ENCODE data around the gene ARHGAP10.

ARHGAP10 gene

DNA sequence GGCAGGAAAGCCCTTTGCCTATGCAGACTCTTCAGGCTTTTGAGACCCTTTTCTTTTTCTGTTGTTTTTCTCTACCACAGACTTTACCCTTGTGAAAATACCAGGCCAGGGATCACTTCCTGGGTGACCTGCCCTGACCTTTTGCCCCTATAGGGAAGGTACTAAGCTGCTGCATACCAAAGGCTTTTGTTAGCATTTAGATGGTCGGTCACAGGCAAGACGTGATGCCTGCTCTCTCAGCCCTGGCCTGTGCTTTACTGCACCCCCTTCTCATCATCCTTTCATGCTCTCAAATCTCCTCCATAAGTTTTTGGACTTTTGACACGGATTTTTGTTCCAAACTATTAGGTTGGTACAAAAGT, 98.2 kb downstream of the ARHGAP10 start:
- DNase-seq: no peak

- no peak for DNase-seq
Observed at GRCh38 chr4:147830987-147831386, 99.1 kb downstream of the ARHGAP10 start.

DNA sequence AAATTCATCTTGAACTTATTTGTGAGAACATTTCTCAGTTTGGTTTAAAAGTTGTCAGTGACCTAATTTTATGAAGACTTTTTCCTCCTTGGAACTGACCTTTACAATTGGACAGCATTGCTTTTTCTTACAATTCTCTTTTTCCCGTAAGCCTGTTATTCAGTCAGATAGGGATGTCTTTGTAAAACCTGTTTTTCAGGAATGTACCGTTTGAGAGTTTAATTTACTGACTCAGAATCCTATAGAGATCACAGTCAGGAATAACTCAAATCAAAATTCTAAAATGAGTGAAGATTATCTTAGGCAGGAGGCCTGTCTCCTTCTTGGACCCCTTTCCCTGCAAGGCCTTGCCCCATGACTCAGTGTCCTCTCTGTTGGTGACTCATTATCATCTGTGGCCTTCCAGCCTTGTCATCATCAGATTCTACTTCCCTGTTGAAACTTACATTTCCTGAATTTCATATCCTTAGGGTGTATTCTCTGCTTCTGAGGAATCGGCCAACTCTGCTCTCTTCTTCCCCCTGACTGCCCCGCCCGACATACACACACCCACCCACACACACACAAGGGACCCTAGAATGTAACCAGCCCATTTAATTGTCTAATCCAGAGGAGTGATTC, 99.8 kb downstream of the ARHGAP10 start:
- DNase-seq: no peak

DNA sequence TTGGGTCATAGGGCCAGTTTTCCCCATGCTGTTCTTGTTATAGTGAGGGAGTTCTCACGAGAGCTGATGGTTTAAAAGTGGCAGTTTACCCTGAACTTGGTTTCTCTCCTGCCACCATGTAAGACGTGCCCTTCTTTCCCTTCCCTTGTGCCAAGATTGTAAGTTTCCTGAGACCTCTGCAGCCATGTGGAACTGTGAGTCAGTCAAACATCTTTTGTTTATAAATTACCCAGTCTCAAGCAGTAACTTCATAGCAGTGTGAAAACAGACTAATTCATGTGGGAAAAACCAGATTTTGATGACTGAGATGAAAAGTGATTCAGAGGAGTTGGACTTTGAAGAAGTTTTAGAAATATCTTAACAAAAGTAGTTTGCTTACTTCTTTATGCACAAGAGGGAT, 101.4 kb downstream of the ARHGAP10 start:
- DNase-seq: no peak

DNA sequence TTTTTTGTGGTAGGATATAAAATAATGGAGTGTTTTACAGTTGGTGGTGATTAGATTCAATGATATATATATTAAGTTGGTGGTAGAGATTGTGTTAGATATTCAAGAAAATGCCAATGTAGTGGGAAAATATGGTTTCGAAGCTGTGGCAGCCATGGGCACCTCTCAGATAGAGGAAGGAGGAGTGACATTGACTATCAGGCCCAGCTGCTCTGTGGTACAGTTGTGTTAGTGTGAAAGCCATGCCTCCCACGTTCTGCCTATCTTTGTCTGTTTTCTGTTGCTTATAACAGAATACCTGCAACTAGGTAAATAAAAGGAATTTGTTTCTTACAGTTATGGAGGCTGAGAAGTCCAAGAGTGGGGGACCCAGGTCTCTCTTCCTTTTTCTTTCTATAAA, 101.9 kb downstream of the ARHGAP10 start:
- DNase-seq: no peak

GRCh38 chr4:147834480-147834879, 102.6 kb downstream of the ARHGAP10 start:
- DNase-seq: no peak

DNA sequence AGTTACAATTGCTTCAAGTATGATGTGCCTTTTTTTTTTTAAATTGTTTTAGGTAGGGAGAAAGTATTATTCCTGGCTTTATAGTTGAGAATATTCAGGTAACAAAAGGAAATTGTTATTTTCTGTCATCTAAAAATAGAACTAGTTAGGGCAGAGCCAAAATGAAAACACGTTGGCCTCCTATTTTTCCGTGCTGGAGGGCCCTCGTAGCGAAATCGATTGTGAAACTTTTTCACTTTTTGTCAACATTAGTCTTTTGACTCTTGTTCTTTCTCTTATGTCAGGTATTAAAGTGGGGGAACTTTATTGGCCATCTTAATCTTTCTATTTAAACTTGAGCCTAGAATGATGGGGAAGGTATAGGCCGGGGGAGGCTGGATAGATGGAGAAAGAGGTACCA, 104.9 kb downstream of the ARHGAP10 start:
- no peak for DNase-seq

DNA sequence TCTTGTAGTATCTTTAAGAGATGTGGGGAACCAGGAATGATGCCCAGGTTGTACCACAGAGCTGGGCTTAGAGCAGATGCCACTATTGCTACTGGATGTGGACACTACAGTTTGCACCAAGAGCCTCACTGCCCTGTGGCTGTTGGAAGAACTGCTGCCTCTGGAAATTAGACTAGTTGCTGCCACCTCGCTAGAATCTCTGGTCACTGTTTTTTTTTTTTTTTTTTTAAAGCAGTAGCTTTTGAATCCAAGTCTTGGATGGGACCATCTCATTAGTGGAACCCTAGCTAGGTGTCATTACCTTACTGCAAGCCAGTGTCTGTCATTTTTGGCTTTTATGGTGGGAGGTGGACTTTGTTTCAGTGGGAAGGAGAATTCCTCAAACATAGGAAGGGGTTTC, 105.5 kb downstream of the ARHGAP10 start:
- no peak for DNase-seq

GRCh38 chr4:147837854-147838253, 106.0 kb downstream of the ARHGAP10 start:
- no peak for DNase-seq

DNA sequence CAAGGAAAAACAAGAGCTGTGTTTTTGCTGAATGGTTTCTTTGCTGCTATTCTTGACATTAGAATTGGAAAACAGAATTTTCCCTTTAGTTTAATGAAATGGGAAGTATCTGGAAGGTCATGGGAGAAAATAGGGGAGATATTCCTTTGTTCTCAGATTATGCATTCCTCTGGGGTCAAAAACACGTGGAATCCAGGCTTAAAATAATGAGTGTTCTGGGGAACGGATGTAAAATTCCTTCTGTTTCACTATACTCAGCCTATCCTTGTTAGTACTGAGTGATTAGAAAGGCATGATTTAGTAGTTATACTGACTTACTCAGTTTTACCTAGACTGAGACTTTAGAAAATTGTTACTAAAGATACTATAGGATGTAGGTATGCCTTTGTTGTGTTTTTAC, 107.3 kb downstream of the ARHGAP10 start:
- no peak for DNase-seq

GRCh38 chr4:147839663-147840062, 107.8 kb downstream of the ARHGAP10 start:
- no peak for DNase-seq

DNA sequence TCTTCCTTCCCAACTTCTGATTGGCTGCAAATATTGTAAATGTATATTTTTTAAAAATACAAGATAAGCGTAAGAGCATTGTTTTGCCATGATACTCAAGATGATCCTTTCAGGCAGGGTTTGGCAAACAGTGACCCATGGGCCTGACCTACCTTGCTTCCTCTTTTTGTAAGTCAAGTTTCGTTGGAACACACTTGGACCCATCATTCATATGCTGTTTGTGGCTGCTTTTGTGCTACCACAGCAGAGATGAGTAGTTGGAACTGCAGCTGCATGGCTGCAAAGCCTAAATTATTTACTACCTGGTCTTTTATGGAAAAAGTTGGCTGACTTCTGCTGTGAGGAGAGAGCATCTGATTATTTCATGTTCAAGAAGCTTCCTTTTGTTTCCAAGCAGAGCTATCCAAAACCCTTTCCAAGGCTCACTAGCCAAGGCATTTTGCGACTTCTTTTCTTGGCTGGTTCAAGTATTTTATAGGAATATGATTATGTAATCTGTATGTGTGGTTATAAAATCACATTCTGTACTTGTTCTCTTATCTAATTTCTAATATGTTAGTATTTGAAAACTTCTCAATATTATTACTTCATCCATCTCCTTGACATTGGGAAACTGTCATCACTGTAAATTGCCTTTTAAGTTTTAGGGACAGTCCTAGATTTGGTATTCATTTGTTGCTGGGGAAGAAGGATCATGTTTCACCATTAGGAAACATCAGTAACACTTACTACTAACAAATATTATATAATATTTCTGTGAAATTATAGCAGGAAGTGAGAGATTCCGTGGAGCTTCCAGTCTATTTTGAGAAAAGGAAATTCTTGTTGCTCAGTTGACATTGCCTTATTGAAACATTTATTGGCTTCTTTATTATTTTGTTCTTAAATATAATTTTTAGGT, 109.2 kb downstream of the ARHGAP10 start:
- DNase-seq: no peak

DNA sequence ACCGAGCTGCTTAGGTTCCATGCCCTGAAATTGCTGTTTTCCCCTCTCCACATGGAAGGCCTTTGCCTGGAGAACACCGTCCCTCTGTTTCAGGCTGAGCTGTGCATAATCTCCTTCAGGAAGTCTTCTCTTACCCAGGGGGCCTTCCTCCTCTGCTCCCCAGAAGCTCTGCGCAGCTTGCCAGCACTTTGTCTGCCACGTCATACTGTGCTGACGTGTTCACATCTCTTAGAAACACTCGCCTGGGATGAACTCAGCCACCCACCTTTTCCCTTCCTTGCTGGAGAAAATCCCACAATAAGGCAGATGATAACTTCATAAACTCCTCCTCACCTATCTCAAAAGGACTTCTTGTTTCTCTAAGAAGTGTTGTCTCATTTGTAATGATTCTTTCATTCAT, 110.7 kb downstream of the ARHGAP10 start:
- no peak for DNase-seq

GRCh38 chr4:147843162-147843561, 111.3 kb downstream of the ARHGAP10 start:
- DNase-seq: no peak

DNA sequence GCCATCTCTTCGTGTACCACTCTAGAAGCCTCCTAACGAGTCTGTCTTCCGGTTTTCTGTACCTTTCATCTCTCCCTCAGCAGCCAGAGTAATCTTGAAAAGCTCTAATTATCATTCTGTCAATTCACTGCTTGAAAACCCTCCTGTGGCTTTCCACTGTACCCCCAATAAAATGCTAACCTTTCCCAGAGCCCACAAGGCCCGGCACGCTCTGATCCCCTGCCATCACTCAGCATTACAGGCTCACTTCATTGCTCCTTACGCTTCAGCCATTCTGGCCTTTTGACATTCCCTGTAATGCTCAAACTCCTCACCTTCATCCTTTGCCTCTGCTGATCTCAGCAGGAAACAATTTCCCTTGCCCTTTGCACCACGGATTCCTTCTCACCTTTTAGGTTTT, 112.9 kb downstream of the ARHGAP10 start:
- DNase-seq: no peak

DNA sequence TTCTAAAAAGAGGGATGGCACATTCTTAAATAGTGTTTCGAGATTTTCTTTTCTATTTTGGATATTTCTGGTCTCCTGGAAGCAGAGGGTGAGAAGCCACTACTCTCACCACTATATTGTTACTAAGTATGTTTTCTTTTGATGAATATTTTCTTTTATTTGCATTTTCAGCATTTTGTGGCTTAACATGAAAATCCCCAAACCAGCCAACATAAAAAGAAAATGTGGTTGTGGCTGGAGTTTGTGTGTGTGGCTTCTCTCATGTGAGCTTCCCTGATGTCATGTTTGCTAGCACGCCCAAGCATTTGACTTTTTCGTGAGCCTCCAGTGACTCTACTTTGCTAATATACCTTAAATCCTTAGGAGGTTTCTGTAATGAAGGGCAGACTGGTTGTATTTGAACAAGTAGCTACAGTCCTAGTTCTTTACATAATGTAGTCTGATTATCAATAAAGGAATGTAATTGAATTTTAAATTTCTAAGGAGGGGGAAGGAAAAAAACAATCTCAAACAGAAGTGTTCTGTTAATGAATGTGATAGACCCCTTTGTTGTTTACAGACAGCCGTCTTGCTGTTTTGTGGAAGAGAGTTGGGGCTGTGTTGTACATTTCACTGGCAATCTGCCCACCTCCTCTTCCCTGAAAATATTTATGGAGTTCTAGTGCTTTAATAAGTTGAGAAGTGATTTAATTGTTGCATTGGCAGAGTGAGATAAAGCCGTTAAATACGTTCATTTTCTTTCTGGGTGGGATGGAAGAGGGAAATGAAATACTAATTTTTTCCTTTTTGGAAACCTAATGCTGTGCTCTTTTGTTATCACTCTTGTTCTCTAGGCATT, 114.6 kb downstream of the ARHGAP10 start:
- no peak for DNase-seq

- no peak for DNase-seq
Observed at GRCh38 chr4:147847751-147848590, 116.1 kb downstream of the ARHGAP10 start.

DNA sequence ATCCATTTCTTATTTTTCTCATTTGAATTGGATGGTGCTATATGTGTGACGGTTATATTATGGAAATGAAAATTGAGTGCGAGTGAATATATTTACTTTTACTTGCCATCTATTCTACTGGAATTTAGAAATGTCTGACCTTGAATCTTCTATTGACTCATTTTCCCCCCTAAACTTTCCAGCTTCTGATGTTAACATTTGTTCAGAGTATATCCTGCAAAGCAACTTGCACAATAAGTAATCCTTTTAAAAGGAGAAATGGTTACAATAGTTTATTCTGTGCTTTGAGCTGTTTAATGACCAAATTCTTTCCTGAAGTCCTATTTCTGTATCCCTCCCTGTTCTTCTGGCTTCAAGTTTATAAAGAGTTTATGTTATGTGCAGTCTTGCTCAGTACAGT, 116.7 kb downstream of the ARHGAP10 start:
- DNase-seq: no peak

DNA sequence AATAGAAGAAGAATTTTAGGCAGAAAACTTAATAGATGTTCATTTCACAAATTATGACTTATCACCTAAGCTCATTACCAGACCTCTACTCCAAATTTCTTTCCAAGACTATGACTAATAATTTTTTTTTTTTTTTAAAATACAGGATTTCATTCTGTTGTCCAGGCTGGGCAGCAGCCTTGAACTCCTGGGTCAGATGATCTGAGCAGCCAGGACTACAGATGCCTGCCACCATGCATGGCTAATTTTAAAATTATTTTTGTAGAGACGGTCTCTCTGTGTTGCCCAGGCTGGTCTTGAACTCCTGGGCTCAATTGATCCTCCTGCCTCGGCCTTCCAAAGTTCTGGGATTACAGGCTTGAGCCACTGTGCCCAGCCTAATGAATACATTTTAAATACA, 119.2 kb downstream of the ARHGAP10 start:
- DNase-seq: no peak

DNA sequence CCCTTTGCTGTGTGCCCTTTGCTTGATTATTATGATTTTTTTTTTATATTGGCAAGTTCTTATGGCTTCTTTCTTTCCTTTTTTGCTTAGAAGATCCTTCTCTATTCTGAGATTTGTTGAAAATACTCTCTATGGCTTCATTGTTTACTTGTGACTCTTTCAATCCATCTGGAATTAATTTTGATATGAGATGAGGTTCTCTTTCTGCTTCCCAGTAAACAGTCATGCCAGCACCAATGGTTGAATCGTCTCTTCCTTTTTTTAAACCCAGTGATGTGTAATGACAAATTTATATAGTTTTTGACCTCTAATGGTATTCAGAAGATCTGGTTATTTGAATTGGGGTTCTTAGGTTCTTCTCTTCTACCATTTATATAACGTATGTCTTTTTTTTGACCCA, 121.8 kb downstream of the ARHGAP10 start:
- no peak for DNase-seq

DNA sequence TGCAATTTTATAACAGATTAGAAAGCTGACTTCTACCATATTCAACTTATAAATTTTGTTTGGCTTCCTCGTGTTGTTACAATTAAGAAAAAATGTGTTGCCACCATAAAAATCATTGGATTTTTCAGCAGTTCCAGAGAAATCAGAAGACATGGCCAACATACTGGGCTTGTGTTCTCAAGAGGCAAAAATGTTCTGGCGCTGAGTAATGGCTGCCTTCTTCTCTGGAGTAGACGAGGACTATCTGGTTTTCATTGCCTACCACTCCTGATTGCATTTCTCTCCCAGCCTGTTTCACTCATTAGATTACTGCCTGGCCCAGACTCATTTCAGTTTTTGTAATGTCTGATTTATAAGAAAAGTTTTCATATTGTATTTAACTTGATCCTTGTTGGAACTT, 122.3 kb downstream of the ARHGAP10 start:
- no peak for DNase-seq

DNA sequence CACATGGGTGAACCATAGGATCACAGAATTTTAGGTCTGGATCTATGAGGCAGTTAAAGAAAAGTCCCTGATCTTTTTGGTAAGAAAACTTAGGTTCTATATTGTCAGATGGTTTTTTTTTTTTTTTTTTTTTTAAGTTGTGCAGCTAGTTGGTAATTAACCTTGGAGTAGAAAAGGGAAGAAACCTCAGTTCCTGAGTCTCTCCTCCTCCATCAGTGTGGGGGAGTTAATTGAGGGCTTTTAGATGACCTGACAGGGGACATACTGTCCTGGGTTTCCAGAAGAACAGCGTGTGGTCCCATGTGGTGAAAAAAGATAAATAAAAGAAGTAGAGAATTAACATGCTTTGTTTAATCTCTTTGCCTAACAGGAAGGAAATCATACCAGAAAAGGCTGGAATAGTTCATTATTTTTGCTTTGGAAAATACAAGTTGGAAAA, 123.7 kb downstream of the ARHGAP10 start:
- no peak for DNase-seq

- no peak for DNase-seq
Observed at GRCh38 chr4:147860960-147861359, 129.1 kb downstream of the ARHGAP10 start.

Measured in activated CD4-positive, CD25-positive, alpha-beta regulatory T cell treated with anti-CD3 and anti-CD28 coated beads, Interleukin-2, amount 50 U/mL, for 72 hours (primary cell).